Activated CD8-positive, alpha-beta memory T cell treated with anti-CD3 and anti-CD28 coated beads, Interleukin-2, amount 50 U/mL, for 24 hours (primary cell): ENCODE data around the gene GNG8.
"Not testable (repeated sequence)": the region's sequence is repeated elsewhere in the genome, so short reads cannot be mapped to it uniquely, and the experiment has no call there.

Experiments
- DNase-seq: peaks from one replicate; pipeline ENCODE4 v3.0.0-alpha.2; 2020; ENCODE audit errors: extremely low read depth

GNG8 gene

GRCh38 chr19:46646402-46646801, 10.4 kb upstream of the GNG8 start:
- DNase-seq = no peak

GRCh38 chr19:46644720-46645119, 8.7 kb upstream of the GNG8 start:
- DNase-seq = no peak

- DNase-seq = no peak
These were observed 4.7 kb upstream of the GNG8 start for GRCh38 chr19:46640656-46641055.

GRCh38 chr19:46639358-46640182, 3.6 kb upstream of the GNG8 start:
- DNase-seq = no peak

- DNase-seq = no peak
These were observed 1.2 kb upstream of the GNG8 start for GRCh38 chr19:46637224-46637623.

GRCh38 chr19:46634656-46635218, 1.3 kb downstream of the GNG8 start:
- no peak for DNase-seq

- DNase-seq = peak; percentile 84
These were observed 1.9 kb downstream of the GNG8 start for GRCh38 chr19:46634045-46634655.

GRCh38 chr19:46633130-46633529, 2.9 kb downstream of the GNG8 start:
- no peak for DNase-seq

- DNase-seq = no peak
These were observed 4.5 kb downstream of the GNG8 start for GRCh38 chr19:46631481-46631880.

- DNase-seq = no peak
These were observed 5.3 kb downstream of the GNG8 start for GRCh38 chr19:46630586-46631205.

- DNase-seq = no peak
These were observed 6.4 kb downstream of the GNG8 start for GRCh38 chr19:46629546-46630025.

GRCh38 chr19:46628970-46629369, 7.0 kb downstream of the GNG8 start:
- DNase-seq = not testable (repeated sequence)

- no peak for DNase-seq
These were observed 9.6 kb downstream of the GNG8 start for GRCh38 chr19:46626446-46626845.

- no peak for DNase-seq
These were observed 10.3 kb downstream of the GNG8 start for GRCh38 chr19:46625731-46626130.

GRCh38 chr19:46624958-46625661, 10.9 kb downstream of the GNG8 start, which contains the start of gene PTGIR:
TSS of gene PTGIR (minus strand) at chr19:46625089. CDS start at chr19:46624225, 864 bp downstream.
- DNase-seq = no peak

- DNase-seq = no peak
These were observed 12.0 kb downstream of the GNG8 start for GRCh38 chr19:46623915-46624502.

- DNase-seq = no peak
These were observed 13.9 kb downstream of the GNG8 start for GRCh38 chr19:46622118-46622446.

GRCh38 chr19:46621191-46622117, 14.5 kb downstream of the GNG8 start:
- DNase-seq = no peak

GRCh38 chr19:46620716-46621115, 15.3 kb downstream of the GNG8 start:
- no peak for DNase-seq

GRCh38 chr19:46620267-46620666, 15.7 kb downstream of the GNG8 start:
- DNase-seq = no peak
